Stimulated activated naive CD4-positive, alpha-beta T cell (primary cell): ENCODE data around the gene RAP2C.
A peak's percentile ranks its signal among the peaks of the same experiment; 100 is the strongest.

Experiments used
- DNase-seq, 6 experiments: peaks; one replicate each; lab custom pipeline; 2025; lab: John Stamatoyannopoulos, UW

RAP2C gene

GRCh38 chrX:132219343-132219768 is at the start of gene RAP2C:
TSS of gene RAP2C (minus strand) at chrX:132219447. CDS start at chrX:132217268, 2,179 bp downstream.
- peak in 5 of 6 experiments; percentile 2 to 35 (median 24) for DNase-seq

DNA sequence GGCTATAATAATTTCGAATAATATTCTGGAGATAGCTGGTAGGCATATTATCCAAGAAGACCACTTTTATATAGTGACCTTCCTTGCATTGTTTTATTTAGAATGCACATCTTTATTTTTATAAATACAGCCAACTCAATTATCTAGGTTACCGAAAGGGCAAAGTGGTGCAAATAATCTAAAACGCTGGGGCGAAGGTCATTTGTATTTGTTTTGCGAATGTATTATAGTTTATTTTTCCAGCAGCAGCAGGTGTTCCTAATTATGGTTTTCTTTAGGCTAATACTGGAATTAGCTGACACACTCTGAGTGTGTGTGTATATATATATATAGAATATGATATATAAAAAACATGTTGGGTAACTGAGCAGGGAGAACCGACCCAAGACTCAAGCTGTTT is 48.1 kb upstream of the RAP2C start:
- no peak for DNase-seq

- DNase-seq, result no peak
These were observed 47.5 kb upstream of the RAP2C start for GRCh38 chrX:132266583-132267355.

DNA sequence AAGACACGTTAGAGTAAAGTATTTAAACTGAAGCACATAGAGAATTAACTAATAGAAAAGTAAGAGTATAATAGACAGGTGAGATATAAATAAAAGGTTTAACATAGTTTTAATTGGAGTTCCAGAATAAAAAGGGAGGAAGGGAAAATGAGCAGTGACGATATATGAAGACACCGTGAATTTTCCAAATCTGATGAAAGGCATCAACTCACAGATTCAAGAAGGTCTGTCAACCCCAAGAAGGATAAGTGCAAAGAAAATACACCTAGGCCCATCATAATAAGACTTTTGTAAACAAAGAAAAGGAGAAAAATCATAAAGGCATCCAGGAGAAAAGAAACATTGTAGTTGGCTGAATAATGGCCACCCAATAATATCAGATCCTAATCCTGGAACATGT is 43.9 kb upstream of the RAP2C start:
- no peak for DNase-seq

DNA sequence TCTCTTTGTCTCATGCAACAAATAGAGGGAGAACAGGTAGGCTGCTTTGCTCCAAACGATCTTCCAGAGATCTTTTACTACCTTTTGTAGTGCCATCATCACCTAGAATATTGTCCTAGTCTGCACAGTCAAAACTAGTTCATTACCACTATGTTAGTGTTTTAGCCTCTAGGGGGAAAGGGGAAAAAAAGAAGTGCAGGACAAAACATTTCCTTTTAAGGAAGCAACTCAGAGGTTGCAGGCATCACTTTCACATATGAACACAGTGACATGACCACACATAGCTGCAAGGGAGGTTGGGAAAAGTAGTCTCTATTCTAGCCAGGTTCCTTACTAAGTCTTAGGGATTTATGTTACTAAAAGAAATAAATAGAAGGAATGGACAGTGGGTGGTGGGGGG is 39.3 kb upstream of the RAP2C start:
- DNase-seq, result no peak

- no peak for DNase-seq
These were observed 37.9 kb upstream of the RAP2C start for GRCh38 chrX:132257116-132257515.

DNA sequence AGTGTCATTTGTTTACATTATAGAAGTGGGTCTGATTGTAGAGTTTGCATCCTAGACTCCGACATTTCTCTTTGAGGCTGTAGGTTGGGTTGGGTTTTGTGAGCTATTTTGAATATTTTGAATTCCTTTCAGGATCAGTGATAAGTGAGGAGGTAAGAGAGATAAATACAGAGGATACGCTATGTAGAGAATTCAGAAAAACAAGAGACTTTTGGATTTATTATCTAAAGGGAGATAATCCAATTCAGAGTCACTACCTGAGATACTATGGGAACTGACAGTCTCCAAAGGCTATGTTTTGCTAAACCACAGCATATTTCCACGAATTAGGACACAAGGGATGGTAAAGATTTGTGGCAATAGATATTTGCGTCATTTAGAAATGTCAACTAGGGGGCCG is 16.9 kb upstream of the RAP2C start:
- no peak for DNase-seq

DNA sequence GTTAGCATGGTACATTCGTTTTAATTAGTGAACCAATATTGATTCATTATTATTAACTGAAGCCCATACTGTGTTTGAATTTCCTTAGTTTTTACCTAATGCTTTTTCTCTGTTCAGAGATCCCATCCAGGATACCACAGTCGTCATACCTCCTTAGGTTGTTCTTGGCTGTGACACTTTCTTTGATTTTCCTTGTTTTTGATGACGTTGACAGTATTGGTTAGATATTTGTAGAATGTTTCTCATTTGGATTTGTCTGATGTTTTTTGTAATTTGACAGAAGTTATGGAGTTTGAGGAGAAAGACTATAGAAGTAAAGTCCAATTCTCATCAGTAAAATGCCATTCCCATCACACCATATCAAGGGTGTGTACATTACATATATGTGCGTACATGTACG is 16.2 kb upstream of the RAP2C start:
- no peak for DNase-seq

DNA sequence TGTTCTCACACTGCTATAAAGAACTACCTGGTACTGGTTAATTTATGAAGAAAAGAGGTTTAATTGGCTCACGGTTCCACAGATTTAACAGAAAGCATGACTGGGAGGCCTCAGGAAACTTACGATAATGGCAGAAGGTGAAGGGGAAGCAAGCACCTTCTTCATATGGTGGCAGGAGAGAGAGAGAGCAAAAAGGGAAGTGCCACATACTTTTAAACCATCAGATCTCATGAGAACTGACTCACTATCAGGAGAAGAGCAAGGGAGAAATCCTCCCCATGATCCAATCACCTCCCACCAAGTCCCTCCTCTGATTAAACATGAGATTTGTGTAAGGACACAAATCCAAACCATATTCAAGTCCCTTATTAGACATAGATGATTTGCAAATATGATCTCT is 12.3 kb upstream of the RAP2C start:
- DNase-seq, result no peak

DNA sequence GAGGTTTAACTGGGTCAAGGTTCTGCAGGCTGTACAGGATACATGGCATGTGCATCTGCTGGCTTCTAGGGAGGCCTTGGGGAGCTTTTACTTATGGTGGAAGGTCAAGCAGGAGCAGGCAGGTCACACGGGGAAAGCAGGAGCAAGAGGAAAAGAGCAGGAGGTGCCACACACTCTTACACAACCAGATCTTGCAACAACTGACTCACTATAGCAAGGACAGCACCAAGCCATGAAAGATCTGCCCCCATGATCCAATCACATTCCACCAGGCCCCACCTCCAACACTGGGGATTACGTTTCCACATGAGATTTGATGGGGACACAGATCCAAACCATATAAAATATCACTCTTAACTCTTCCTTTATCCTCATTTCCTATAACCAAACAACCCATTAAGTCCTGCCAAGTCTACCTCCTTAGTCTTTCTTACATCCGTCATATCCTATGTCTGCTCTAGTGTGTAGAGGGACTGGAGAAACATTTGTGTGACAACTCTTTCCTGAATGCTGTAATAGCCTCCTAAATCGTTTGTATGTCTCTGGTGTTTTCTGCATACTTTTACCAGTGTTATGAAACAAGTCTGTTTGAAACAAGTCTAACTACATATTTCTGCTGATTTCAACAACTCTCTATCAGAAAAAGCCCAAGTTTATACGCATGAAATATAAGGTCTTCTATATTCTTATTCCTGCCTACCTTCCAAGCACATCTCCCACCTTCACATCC is 8.3 kb upstream of the RAP2C start:
- no peak for DNase-seq

DNA sequence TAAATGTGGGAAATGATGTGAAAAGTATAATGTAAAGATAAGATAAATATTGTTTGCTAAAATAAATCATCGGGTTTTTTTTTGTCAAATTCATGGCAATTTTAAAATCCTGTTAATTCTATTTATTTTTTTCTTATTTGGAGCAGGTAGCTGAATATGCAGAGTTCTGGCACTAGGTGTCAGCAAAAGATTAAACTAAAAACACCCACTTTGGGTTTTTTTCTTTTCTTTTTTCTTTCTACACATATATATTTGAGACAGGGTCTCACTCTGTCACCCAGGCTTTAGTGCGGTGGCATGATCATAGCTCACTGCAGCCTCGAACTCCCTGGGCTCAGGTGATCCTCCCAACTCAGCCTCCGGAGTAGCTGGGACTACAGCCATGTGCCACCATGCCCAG is 6.9 kb upstream of the RAP2C start:
- DNase-seq, result peak in 1 of 6 experiments; percentile 5

DNA sequence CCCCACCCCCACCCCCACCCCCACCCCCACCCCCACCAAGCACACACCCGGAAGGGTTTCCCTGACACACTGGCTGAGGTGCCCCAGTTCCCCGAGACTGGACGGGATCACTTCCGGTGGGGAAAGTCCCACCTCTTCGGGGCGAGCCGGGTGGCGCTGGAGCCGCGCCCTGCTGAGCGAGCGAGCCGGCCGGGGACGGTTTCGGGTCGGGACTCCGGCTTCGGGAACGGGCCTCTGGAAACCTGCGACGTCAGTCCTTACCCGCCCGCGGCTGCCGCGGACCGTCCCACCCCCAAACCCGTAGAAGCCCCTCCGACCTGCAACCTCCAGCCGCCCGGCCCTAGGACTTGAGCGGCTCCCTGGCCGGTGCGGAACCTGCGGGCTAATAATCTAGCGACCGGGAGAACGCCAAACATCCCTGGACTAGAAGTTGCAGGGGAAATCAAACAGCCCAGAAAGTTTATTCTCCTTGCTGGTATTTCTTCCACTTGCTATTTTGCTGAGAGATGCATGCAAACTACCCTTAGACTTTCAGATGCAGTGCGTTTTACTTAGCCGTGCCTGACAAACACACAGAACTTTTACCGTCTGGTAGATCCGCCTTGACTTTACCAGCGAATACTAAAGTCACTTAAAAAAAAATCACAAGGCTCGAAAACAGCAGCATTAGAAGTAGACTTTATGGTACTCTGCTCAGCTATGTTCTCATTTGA is 991 bp downstream of the RAP2C start:
- DNase-seq, result peak; percentile 48 to 77 (median 68)

GRCh38 chrX:132217203-132218073 is 1.8 kb downstream of the RAP2C start:
- DNase-seq, result peak; percentile 63 to 78 (median 72)

GRCh38 chrX:132216806-132217202 is 2.4 kb downstream of the RAP2C start:
- DNase-seq, result peak in 5 of 6 experiments; percentile 5 to 71 (median 61)

GRCh38 chrX:132216283-132216682 is 3.0 kb downstream of the RAP2C start:
- peak in 4 of 6 experiments; percentile 0 to 33 (median 15) for DNase-seq

DNA sequence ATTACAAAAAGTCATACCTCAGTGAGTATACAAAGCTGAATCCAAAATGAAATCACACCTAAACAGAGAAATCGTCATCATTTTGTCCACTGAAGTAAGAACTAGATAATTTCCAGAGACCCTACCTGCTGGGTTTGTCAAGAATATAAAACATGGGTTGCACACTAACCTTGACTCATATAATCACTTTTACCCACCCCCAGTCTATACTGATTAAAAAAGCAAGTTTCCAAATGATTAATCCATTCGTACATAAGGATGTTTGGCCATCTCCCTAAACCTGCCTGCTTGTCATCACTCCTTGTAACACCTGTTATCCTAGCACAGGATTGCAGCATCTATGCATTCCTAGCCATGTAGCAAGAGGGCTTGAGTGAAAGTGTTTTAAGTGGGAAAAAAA is 4.7 kb downstream of the RAP2C start:
- DNase-seq, result no peak

- DNase-seq, result no peak
These were observed 9.7 kb downstream of the RAP2C start for GRCh38 chrX:132209527-132209926.

DNA sequence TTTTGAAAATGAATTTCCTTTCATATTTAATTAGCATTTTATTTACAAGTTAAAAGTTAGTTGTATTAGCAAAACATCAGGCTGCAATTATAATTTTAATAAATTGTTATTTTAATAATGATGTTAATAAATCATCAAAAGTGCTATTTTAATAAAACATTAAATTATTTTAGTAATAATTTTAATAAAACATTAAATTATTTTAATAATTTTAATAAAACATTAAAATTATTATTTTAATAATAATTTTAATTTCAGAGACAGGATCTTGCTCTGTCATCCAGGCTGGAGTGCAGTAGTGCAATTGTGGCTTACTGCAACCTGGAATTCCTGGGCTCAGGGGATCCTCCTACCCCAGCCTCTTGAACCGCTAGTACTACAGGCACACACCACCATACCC is 10.8 kb downstream of the RAP2C start:
- no peak for DNase-seq

- DNase-seq, result no peak
These were observed 11.3 kb downstream of the RAP2C start for GRCh38 chrX:132207996-132208395.

- no peak for DNase-seq
These were observed 13.0 kb downstream of the RAP2C start for GRCh38 chrX:132206259-132206658.

DNA sequence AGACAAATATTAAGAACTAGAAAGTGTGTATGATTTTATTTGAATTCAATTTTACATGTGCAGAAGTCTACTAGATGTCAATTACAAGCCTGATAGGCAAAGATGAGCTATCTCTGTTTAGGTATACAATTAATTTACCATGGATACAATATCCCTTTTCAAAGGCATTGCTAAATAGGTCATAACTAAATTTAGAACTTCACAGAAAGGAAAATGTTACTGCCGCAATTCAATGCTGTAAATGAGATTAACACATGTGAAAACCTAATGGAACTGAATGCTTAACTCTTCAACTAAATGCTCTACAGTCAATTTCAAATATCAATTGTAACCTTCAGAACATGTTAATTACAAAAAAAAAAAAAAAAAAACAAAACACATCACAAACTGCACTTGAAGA is 14.6 kb downstream of the RAP2C start:
- no peak for DNase-seq

DNA sequence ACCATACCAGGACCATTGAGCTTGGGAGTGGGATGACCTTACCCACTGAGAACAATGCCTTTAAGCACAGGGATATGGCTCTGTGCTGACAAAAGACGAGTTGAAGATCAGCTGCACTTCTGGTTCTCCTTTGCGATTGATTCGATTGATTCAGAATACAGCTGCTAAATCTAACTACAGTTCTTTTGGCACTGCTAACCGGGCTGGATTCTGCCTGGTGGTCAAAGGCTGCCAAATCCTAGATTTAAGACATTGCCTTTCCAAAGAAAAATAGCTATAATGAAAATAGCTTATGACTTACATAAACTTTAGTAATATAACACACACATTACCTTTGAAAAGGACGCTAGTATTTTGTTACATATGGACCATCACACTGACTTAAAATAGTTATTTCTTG is 18.3 kb downstream of the RAP2C start:
- DNase-seq, result no peak
